ENCODE results near the gene IQCN. TPM values are rescaled to one million over a fixed set of nuclear protein-coding genes. Genes with fewer than 3 reads are reported as not detected.

Gene IQCN
- total RNA-seq, 1 experiment from 2014 or later, result 0.08 TPM

- in situ Hi-C loops (cut with HindIII; ENCODE audit: low pct_unique_long_range_greater_than_20kb, low sequenced_read_pairs), result no loop called here
- no peak for DNase-seq (ENCODE audit: low read depth, low spot score)
These were observed 16.8 kb upstream of the IQCN start for GRCh38 chr19:18291019-18291524.

GRCh38 chr19:18290302-18291018 is 16.2 kb upstream of the IQCN start:
- in situ Hi-C loops (cut with HindIII; ENCODE audit: low pct_unique_long_range_greater_than_20kb, low sequenced_read_pairs), result no loop called here
- DNase-seq (ENCODE audit: low read depth, low spot score), result no peak

GRCh38 chr19:18289471-18290301 is 15.4 kb upstream of the IQCN start:
- DNase-seq (ENCODE audit: low read depth, low spot score), result no peak
- in situ Hi-C loops (cut with HindIII; ENCODE audit: low pct_unique_long_range_greater_than_20kb, low sequenced_read_pairs), result no loop called here

- in situ Hi-C loops (cut with HindIII; ENCODE audit: low pct_unique_long_range_greater_than_20kb, low sequenced_read_pairs), result no loop called here
- no peak for DNase-seq (ENCODE audit: low read depth, low spot score)
These were observed 13.9 kb upstream of the IQCN start for GRCh38 chr19:18287836-18288772.

GRCh38 chr19:18286973-18287635 is 12.9 kb upstream of the IQCN start:
- in situ Hi-C loops (cut with HindIII; ENCODE audit: low pct_unique_long_range_greater_than_20kb, low sequenced_read_pairs), result no loop called here
- no peak for DNase-seq (ENCODE audit: low read depth, low spot score)

GRCh38 chr19:18284712-18285360 is 10.6 kb upstream of the IQCN start:
- no peak for DNase-seq (ENCODE audit: low read depth, low spot score)
- in situ Hi-C loops (cut with HindIII; ENCODE audit: low pct_unique_long_range_greater_than_20kb, low sequenced_read_pairs), result no loop called here

GRCh38 chr19:18283338-18283737 is 9.1 kb upstream of the IQCN start:
- in situ Hi-C loops (cut with HindIII; ENCODE audit: low pct_unique_long_range_greater_than_20kb, low sequenced_read_pairs), result no loop called here
- no peak for DNase-seq (ENCODE audit: low read depth, low spot score)

GRCh38 chr19:18282788-18283141 is 8.5 kb upstream of the IQCN start:
- no peak for DNase-seq (ENCODE audit: low read depth, low spot score)
- in situ Hi-C loops (cut with HindIII; ENCODE audit: low pct_unique_long_range_greater_than_20kb, low sequenced_read_pairs), result no loop called here

GRCh38 chr19:18282021-18282787 is 8.0 kb upstream of the IQCN start:
- in situ Hi-C loops (cut with HindIII; ENCODE audit: low pct_unique_long_range_greater_than_20kb, low sequenced_read_pairs), result no loop called here
- no peak for DNase-seq (ENCODE audit: low read depth, low spot score)

GRCh38 chr19:18281082-18282020 is 7.1 kb upstream of the IQCN start, which contains the start of gene JUND:
Gene JUND (minus strand): TSS chr19:18281622. CDS start chr19:18281484, 138 bp downstream.
- in situ Hi-C loops (cut with HindIII; ENCODE audit: low pct_unique_long_range_greater_than_20kb, low sequenced_read_pairs), result no loop called here
- peak; percentile 92 for DNase-seq (ENCODE audit: low read depth, low spot score)

- in situ Hi-C loops (cut with HindIII; ENCODE audit: low pct_unique_long_range_greater_than_20kb, low sequenced_read_pairs), result no loop called here
- peak; percentile 63 for DNase-seq (ENCODE audit: low read depth, low spot score)
These were observed 6.2 kb upstream of the IQCN start for GRCh38 chr19:18280247-18281081.

GRCh38 chr19:18279516-18280246 is 5.4 kb upstream of the IQCN start:
- in situ Hi-C loops (cut with HindIII; ENCODE audit: low pct_unique_long_range_greater_than_20kb, low sequenced_read_pairs), result no loop called here
- peak; percentile 93 for DNase-seq (ENCODE audit: low read depth, low spot score)

GRCh38 chr19:18279266-18279515 is 4.9 kb upstream of the IQCN start:
- in situ Hi-C loops (cut with HindIII; ENCODE audit: low pct_unique_long_range_greater_than_20kb, low sequenced_read_pairs), result no loop called here
- no peak for DNase-seq (ENCODE audit: low read depth, low spot score)

Data from SK-MEL-5 (cell line).